Activated CD4-positive, alpha-beta T cell treated with anti-CD3 and anti-CD28 coated beads for 4 hours (primary cell): ENCODE measurements around the gene ORC2.

ENCODE experiments used
- DNase-seq, 2 donors: peaks; one replicate each; pipeline ENCODE4 v3.0.0-alpha.2; 2020

ORC2 gene

GRCh38 chr2:200860092-200860795, 103.2 kb downstream of the ORC2 start:
- no peak for DNase-seq
